ENCODE results near the gene HLA-DPB1. TPM values are rescaled to one million over a fixed set of nuclear protein-coding genes. Genes with fewer than 3 reads are reported as not detected.
"Not testable (repeated sequence)": the region's sequence is repeated elsewhere in the genome, so short reads cannot be mapped to it uniquely, and the experiment has no call there.

The HLA-DPB1 gene
- polyA plus RNA-seq, 2 of the 4 experiments (the other 2 are of a cell fraction), result not detected

DNA sequence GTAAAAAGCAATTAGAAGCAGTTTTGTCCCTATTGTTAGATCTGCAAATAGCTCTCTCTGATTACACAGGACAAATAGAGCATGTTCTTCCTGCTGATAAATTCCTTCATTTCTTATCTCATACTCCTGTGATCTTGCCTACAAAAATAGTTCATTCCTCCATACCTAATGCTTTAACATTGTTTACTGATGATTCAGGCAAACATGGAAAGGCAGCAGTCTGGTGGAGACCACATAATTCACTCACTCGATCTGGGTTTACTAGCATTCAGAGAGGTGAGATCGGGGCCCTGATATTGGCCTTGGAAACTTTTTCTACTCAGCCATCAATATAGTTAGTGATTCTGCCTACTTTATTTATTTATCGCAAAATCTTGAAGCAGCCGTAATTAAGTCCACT, 22.6 kb upstream of the HLA-DPB1 start:
- Histone ChIP-seq H3K4me2 (no peak overlapping the region), H3K4me1 (no peaks in the 10 kb centered on the region), H3K9me3 (no peaks in the 10 kb centered on the region), H3K4me3 (no peak overlapping the region), H3K27ac (no peak overlapping the region)
- FAIRE-seq, result no peak
- no peak for DNase-seq (ENCODE audit: low read depth in 1 of 2, low spot score in 1 of 2)
- no peak for ATAC-seq
- no peak for TF ChIP-seq NPAS2 (CRISPR knock-in tag; IDR thresholded peaks at IDR 0.05; ENCODE audit: borderline replicate concordance)
- CTCF ChIA-PET, result interaction anchor here (0.6 kb wide), 1 partner anchor 1372 kb away, joined by 3 read pairs; the partner anchor contains the start of gene LY6G5C
- POLR2A ChIA-PET, result no interaction called here
- WGBS (ENCODE audit: missing lambda C conversion rate), result 20% methylated on average over 4 of the region's 4 CpGs

DNA sequence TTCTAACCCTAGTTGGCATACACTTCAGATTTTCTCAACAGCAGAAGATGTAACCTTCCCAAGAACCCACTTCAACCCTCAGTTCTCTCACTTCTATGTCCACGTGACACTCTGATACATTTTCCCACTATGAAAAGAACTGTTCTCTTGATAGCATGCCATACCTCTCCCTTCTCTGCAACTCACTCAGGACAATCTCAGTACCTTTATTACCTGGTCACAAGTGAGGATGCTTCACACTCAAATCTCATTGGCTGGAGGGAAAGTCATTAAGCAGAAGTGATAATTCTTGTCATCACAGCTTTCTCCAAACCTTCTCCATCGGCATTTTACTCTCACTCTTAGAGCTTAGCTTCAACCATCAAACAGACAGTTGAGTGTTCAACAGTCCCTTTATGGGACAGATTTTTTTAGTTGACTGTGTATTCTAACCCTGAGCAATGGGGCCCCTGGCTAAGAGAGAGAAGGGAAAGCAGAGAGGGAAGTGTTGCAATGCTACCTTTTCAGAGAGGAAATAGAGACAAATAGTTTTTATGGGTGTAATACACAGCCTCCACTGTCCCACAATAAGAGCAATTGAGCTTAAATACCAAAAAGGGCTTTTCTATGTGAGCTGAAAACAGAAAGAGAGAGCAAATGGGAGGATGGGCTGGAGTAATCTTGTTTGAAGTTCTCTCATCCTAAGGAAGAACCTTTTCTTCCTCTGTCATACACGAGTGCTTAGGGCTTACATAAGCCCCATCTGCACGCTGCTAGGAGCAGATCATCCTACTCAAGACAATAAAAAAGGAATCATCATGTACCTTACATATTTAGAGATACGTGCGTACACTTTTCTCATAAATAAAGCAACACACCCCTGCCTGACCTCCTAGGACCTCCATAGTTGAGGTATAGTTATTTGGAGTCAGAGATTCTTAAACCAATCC, 18.3 kb upstream of the HLA-DPB1 start:
- ATAC-seq (no peak), DNase-seq (ENCODE audit: low read depth in 1 of 2, low spot score in 1 of 2) (no peak), FAIRE-seq (no peak)
- CTCF ChIA-PET, result interaction anchor here (1.0 to 1.6 kb wide), 3 partner anchors 10 to 94 kb away, joined by 3 to 6 read pairs (median 3); no protein-coding TSS in a partner anchor
- TF ChIP-seq EP300 (IDR thresholded peaks at IDR 0.05) (no peak), PHF8 (IDR thresholded peaks at IDR 0.05; ENCODE audit: borderline replicate concordance, low read depth) (no peak), MAFK (IDR thresholded peaks at IDR 0.05; ENCODE audit: partially characterized antibody) (no peak), KDM5A (IDR thresholded peaks at IDR 0.05) (no peak), CEBPB (IDR thresholded peaks at IDR 0.05) (no peak), JUNB (IDR thresholded peaks at IDR 0.05) (no peak)
- TF ChIP-seq, protein P1, sequence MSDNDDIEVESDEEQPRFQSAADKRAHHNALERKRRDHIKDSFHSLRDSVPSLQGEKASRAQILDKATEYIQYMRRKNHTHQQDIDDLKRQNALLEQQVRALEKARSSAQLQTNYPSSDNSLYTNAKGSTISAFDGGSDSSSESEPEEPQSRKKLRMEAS (IDR thresholded peaks at IDR 0.05), result no peak
- no peak overlapping the region for H3K4me2 ChIP-seq
- H3K4me1 ChIP-seq, result no peaks in the 10 kb centered on the region
- POLR2A ChIA-PET, result no interaction called here
- WGBS (ENCODE audit: missing lambda C conversion rate), result 25% methylated on average over 6 of the region's 6 CpGs
- no peaks in the 10 kb centered on the region for H3K9me3 ChIP-seq
- no peak overlapping the region for H3K4me3 ChIP-seq
- no peak overlapping the region for H3K27ac ChIP-seq

DNA sequence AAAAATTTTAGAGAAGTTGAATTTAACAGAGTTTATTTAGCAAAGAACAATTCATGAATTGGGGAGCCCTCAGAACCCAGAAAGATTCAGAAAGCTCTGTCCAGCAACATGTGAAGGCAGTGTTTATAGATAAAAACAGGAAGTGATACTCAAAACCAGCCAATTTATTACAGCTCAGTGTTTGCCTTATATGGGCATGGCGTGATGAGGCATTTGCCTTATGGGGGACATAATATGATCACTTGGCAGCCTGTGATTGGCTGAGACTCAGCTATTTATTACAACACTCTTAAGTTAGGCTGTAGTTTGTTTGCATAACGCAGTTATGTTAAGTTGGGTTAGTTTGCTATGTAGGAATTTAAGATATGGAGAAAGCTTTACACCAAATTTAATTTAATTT, 13.8 kb upstream of the HLA-DPB1 start:
- Histone ChIP-seq H3K9me3 (no peaks in the 10 kb centered on the region), H3K4me2 (no peak overlapping the region), H3K4me3 (no peak overlapping the region), H3K4me1 (no peaks in the 10 kb centered on the region), H3K27ac (no peak overlapping the region)
- WGBS (ENCODE audit: missing lambda C conversion rate), result 32% methylated on average over 2 of the region's 2 CpGs
- TF ChIP-seq EP300 (IDR thresholded peaks at IDR 0.05) (no peak), CEBPB (IDR thresholded peaks at IDR 0.05) (no peak), BHLHE40 (IDR thresholded peaks at IDR 0.05; ENCODE audit: low read depth, low read length) (no peak), FOXS1 (CRISPR knock-in tag; IDR thresholded peaks at IDR 0.05) (no peak), HOXA7 (CRISPR knock-in tag; IDR thresholded peaks at IDR 0.05) (no peak), MAFK (IDR thresholded peaks at IDR 0.05; ENCODE audit: partially characterized antibody) (no peak), ZSCAN20 (CRISPR knock-in tag; IDR thresholded peaks at IDR 0.05) (no peak), SMC3 (IDR thresholded peaks at IDR 0.05) (no peak), NFE2L2 (conservative IDR thresholded peaks at IDR 0.05; ENCODE audit: low read length) (no peak), HOXB13 (CRISPR knock-in tag; IDR thresholded peaks at IDR 0.05; ENCODE audit: low read depth) (no peak), ZFP36 (IDR thresholded peaks at IDR 0.05; ENCODE audit: borderline replicate concordance, partially characterized antibody) (no peak), CBX8 (IDR thresholded peaks at IDR 0.05) (no peak), FOSB (CRISPR knock-in tag; IDR thresholded peaks at IDR 0.05) (no peak), CBX2 (IDR thresholded peaks at IDR 0.05; ENCODE audit: borderline replicate concordance, low read depth) (no peak), POLR2AphosphoS2 (conservative IDR thresholded peaks at IDR 0.05; ENCODE audit: low read length) (no peak), MAZ (IDR thresholded peaks at IDR 0.05; ENCODE audit: borderline replicate concordance, low read depth, low read length) (no peak), TP53 (CRISPR knock-in tag; IDR thresholded peaks at IDR 0.05) (no peak), NPAS2 (CRISPR knock-in tag; IDR thresholded peaks at IDR 0.05; ENCODE audit: borderline replicate concordance) (no peak)
- TF ChIP-seq, protein P2, sequence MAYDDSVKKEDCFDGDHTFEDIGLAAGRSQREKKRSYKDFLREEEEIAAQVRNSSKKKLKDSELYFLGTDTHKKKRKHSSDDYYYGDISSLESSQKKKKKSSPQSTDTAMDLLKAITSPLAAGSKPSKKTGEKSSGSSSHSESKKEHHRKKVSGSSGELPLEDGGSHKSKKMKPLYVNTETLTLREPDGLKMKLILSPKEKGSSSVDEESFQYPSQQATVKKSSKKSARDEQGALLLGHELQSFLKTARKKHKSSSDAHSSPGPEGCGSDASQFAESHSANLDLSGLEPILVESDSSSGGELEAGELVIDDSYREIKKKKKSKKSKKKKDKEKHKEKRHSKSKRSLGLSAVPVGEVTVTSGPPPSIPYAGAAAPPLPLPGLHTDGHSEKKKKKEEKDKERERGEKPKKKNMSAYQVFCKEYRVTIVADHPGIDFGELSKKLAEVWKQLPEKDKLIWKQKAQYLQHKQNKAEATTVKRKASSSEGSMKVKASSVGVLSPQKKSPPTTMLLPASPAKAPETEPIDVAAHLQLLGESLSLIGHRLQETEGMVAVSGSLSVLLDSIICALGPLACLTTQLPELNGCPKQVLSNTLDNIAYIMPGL (CRISPR knock-in tag; IDR thresholded peaks at IDR 0.05; ENCODE audit: borderline replicate concordance), result no peak
- POLR2A ChIA-PET, result no interaction called here
- CTCF ChIA-PET, result no interaction called here
- ATAC-seq (no peak), DNase-seq (ENCODE audit: low read depth in 1 of 2, low spot score in 1 of 2) (peak in 1 of 2 experiments; percentile 18), FAIRE-seq (no peak)

DNA sequence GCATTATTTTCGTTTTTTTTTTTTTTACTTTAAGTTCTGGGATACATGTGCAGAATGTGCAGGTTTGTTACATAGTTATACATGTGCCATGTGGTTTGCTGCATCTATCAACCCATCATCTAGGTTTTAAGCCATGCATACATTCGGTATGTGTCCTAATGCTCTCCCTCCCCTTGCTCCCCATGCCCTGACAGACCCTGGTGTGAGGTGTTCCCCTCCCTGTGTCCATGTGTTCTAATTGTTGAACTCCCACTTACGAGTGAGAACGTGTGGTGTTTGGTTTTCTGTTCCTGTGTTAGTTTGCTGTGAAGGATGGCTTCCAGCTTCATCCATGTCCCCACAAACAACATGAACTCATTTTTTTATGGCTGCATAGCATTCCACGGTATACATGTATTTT, 12.4 kb upstream of the HLA-DPB1 start:
- 11% methylated on average over 5 of the region's 5 CpGs for WGBS (ENCODE audit: missing lambda C conversion rate)
- H3K4me2 ChIP-seq; H3K4me1 ChIP-seq; POLR2A ChIA-PET; H3K27ac ChIP-seq; DNase-seq (ENCODE audit: low read depth in 1 of 2, low spot score in 1 of 2); FAIRE-seq; ATAC-seq; H3K4me3 ChIP-seq; H3K9me3 ChIP-seq: not testable (repeated sequence)
- CTCF ChIA-PET, result interaction anchor here (0.6 kb wide), 1 partner anchor 57 kb away, joined by 3 read pairs; no protein-coding TSS in a partner anchor

Measured in A549 (cell line).